SK-N-SH treated with all-trans-retinoic acid at 6 μM for 48 hours (cell line): Measurements from ENCODE around the gene NPTXR.

Source experiments
- CSDC2 ChIP-seq: fragments of 250-450 bp; sonication (Bioruptor Pico); IDR thresholded peaks from 2 replicates; pipeline ENCODE4 v1.5.0; 2020; ENCODE audit warnings: mild to moderate bottlenecking, moderate library complexity
- RARB ChIP-seq: fragments of 250-450 bp; sonication (Bioruptor Pico); IDR thresholded peaks from 2 replicates; pipeline ENCODE4 v1.8.0; 2021; ENCODE audit warnings: mild to moderate bottlenecking, moderate library complexity

GRCh38 chr22:38788846-38789245, 55.0 kb downstream of the NPTXR start:
- TF ChIP-seq CSDC2 (CRISPR knock-in tag) (no peak), RARB (CRISPR knock-in tag) (no peak)
